HepG2 (cell line): ENCODE results near the gene PCGF3. TPM values are rescaled to one million over a fixed set of nuclear protein-coding genes. Genes with fewer than 3 reads are reported as not detected.
A peak's percentile ranks its signal among the peaks of the same experiment; 100 is the strongest.

ENCODE experiments used
- ATAC-seq: fragments of 200-7000 bp; cut with Tn5 transposase; 3 replicates; pipeline ENCODE4 v1.9.1; 2020; ENCODE audit warnings: mild to moderate bottlenecking, moderate library complexity
- BruUV-seq: library from RNA; stranded (reverse); fragments of 400-500 nt; replicated peaks from 2 replicates; lab custom pipeline; 2021; lab: Mats Ljungman, UMichigan
- CTCF ChIA-PET: fragments of 300-600 bp; formaldehyde crosslinking; extraction: SDS; loops from one replicate; lab custom pipeline; 2021; ENCODE audit warnings: low total read pairs, inconsistent platforms, low intra/inter-chr PET ratio; lab: Yijun Ruan, JAX
- POLR2A ChIA-PET: fragments of 350-600 bp; sonication (Branson Sonifier 250); formaldehyde crosslinking; loops from one replicate; lab custom pipeline; 2020; ENCODE audit warnings: antibody characterized with exemption, inconsistent platforms; lab: Yijun Ruan, JAX
- DNase-seq: peaks from one replicate; pipeline ENCODE4 v3.0.0-alpha.2; 2015; ENCODE audit warnings: low spot score
- FAIRE-seq: peaks from 3 replicates; lab custom pipeline; 2011; peaks lifted over from hg19 to GRCh38; lab: Jason Lieb, UNC
- H2AFZ ChIP-seq: one replicate; pipeline ENCODE4 v1.6.1; 2011; ENCODE audit warnings: low read length, inconsistent platforms
- H3K27ac ChIP-seq: fragments of 300-600 bp; 3 replicates; pipeline ENCODE4 v1.8.0; 2011; ENCODE audit warnings: mixed run types, mild to moderate bottlenecking, mixed read lengths, low read length, inconsistent platforms; ENCODE audit not compliant: insufficient read depth; ENCODE audit errors: extremely low read length
- H3K27me3 ChIP-seq, 2 experiments: fragments of 200-600 bp in 1 of 2; 2 replicates in 1 of 2; 3 replicates in 1 of 2; pipeline versions ENCODE4 v1.6.0 to v1.8.0; 2011; ENCODE audit warnings: low read length in 2 of 2, mild to moderate bottlenecking in 2 of 2, moderate library complexity in 2 of 2, inconsistent platforms in 1 of 2; ENCODE audit not compliant: insufficient read depth in 2 of 2, control insufficient read depth in 1 of 2
- H3K36me3 ChIP-seq, 2 experiments: fragments of 200-600 bp in 1 of 2; replicated peaks in 1 of 2; 2 replicates in 1 of 2; 3 replicates in 1 of 2; pipeline versions ENCODE4 v1.5.1 to v1.8.0; 2011; ENCODE audit warnings: low read length in 2 of 2, inconsistent platforms in 1 of 2; ENCODE audit not compliant: insufficient read depth in 2 of 2, control insufficient read depth in 1 of 2
- H3K4me1 ChIP-seq: 2 replicates; pipeline ENCODE4 v1.5.1; 2012; ENCODE audit warnings: low read length, inconsistent platforms; ENCODE audit not compliant: insufficient read depth
- H3K4me2 ChIP-seq: 2 replicates; pipeline ENCODE4 v1.6.0; 2011; ENCODE audit warnings: low read depth, low read length, inconsistent platforms
- H3K4me3 ChIP-seq, 3 experiments: fragments of 200-600 bp in 1 of 3; sonication (generic), shearing (Covaris generic) in 1 of 3; replicated peaks in 1 of 3; 2 replicates each; pipeline ENCODE4 v1.5.1; 2011 to 2016; ENCODE audit warnings: low read length in 3 of 3, inconsistent platforms in 2 of 3, low read depth in 2 of 3, mild to moderate bottlenecking in 2 of 3, control low read depth in 1 of 3, mixed read lengths in 1 of 3; ENCODE audit not compliant: insufficient read depth in 1 of 3
- H3K79me2 ChIP-seq: one replicate; pipeline ENCODE4 v1.6.1; 2011; ENCODE audit warnings: low read length, inconsistent platforms; ENCODE audit not compliant: insufficient read depth
- H3K9ac ChIP-seq: 2 replicates; pipeline ENCODE4 v1.6.0; 2011; ENCODE audit warnings: mild to moderate bottlenecking, low read depth, low read length, inconsistent platforms; ENCODE audit not compliant: insufficient read depth
- H3K9me3 ChIP-seq: 2 replicates; pipeline ENCODE4 v1.5.1; 2012; ENCODE audit warnings: mild to moderate bottlenecking, low read length
- H4K20me1 ChIP-seq: 2 replicates; pipeline ENCODE4 v1.6.0; 2011; ENCODE audit warnings: inconsistent platforms, mild to moderate bottlenecking, low read length, moderate library complexity; ENCODE audit not compliant: insufficient read depth
- ATF7 ChIP-seq, 2 experiments: fragments of 450-650 bp in 1 of 2; sonication (generic) in 1 of 2; formaldehyde crosslinking in 1 of 2; IDR thresholded peaks; 2 replicates each; pipeline versions ENCODE4 v1.4.0 to v1.6.1; 2016 to 2020; ENCODE audit warnings: antibody characterized with exemption in 1 of 2, mild to moderate bottlenecking in 1 of 2, missing genetic modification reagents in 1 of 2
- NFKB2 ChIP-seq: sonication (generic); formaldehyde crosslinking; IDR thresholded peaks from 2 replicates; pipeline ENCODE4 v1.4.0; 2020; ENCODE audit warnings: missing genetic modification reagents, borderline replicate concordance
- SYNCRIP ChIP-seq: fragments of 200-400 bp; formaldehyde crosslinking; IDR thresholded peaks from 2 replicates; pipeline ENCODE4 v1.6.1; 2018; ENCODE audit warnings: mild to moderate bottlenecking, low read depth, low read length; ENCODE audit not compliant: insufficient read depth
- ZNF281 ChIP-seq: sonication (generic); formaldehyde crosslinking; IDR thresholded peaks from 2 replicates; pipeline ENCODE4 v1.4.0; 2020; ENCODE audit warnings: missing genetic modification reagents, borderline replicate concordance
- ZNF768 ChIP-seq: sonication (generic); formaldehyde crosslinking; IDR thresholded peaks from 2 replicates; pipeline ENCODE4 v1.4.0; 2020; ENCODE audit warnings: missing genetic modification reagents
- WGBS: methylation state at CpG from one replicate; pipeline ENCODE4 v1.1.6; 2017; ENCODE audit warnings: low lambda C conversion rate; 5-methylcytosine and 5-hydroxymethylcytosine counted together
- in situ Hi-C: cut with HindIII; loops from 2 replicates; pipeline ENCODE4 v1.10.0; 2017; ENCODE audit warnings: low pct_unique_long_range_greater_than_20kb; ENCODE audit not compliant: extremely low pct_ligation_motif_present
- intact Hi-C: fragments of 100-400 bp; cut with micrococcal nuclease; formaldehyde crosslinking; loops from one replicate; pipeline ENCODE4 v1.10.0; 2022; ENCODE audit not compliant: unreplicated experiment
- polyA plus RNA-seq, 8 experiments: library from polyadenylated mRNA; depleted of rRNA in 3 of 8; stranded (reverse) in 7 of 8; unstranded in 1 of 8; fragments of >200 nt; fragmentation: Illumina TruSeq in 4 of 8; extraction: Trizol in 4 of 8; gene quantifications; 2 replicates each; pipeline versions ENCODE4 v1.2.1 to v1.2.3, GENCODE V29; 2011 to 2016; ENCODE audit warnings: low read depth in 4 of 8, missing spikeins in 1 of 8, mixed read lengths in 1 of 8; ENCODE audit not compliant: insufficient read depth in 1 of 8
- total RNA-seq, 5 experiments: library from RNA; depleted of rRNA; stranded (reverse); fragments of >200 nt; fragmentation: Illumina TruSeq; extraction: Trizol; gene quantifications; 2 replicates each; pipeline ENCODE4 v1.2.3, GENCODE V29; 2016; ENCODE audit warnings: low read depth in 1 of 5
- TF ChIP-seq, protein P1 (sequence below): sonication (generic); formaldehyde crosslinking; IDR thresholded peaks from 2 replicates; pipeline ENCODE4 v1.5.1; 2020; ENCODE audit warnings: mild to moderate bottlenecking, missing genetic modification reagents, borderline replicate concordance

Gene PCGF3
- total and polyA plus RNA-seq, 2 of the 13 experiments (the other 11 are each of a cell fraction or from before 2014, with no cell fraction given), result 28.6 to 66.2 TPM

- ATAC-seq (no peak; the same call in 2 of the 3 replicates), DNase-seq (no peak), FAIRE-seq (no peak)
- H3K27ac ChIP-seq, result no peak overlapping the region
- BruUV-seq, result no TSS peak
- H3K9ac ChIP-seq, result no peak overlapping the region
- POLR2A ChIA-PET, result no interaction called here
- in situ Hi-C loops (no loop called here), intact Hi-C loops (no loop called here)
- 34% methylated on average over 8 of the region's 12 CpGs for WGBS
- peaks cover 3 to 33% of the 10 kb centered on the region in 2 experiments; a peak in 4 of 5 replicates for H3K27me3 ChIP-seq
- no peaks in the 10 kb centered on the region for H3K36me3 ChIP-seq
- no peak overlapping the region for H3K4me2 ChIP-seq
- peaks cover 24% of the 10 kb centered on the region for H3K4me1 ChIP-seq
- H3K79me2 ChIP-seq, result no peaks in the 10 kb centered on the region
- H4K20me1 ChIP-seq, result no peaks in the 10 kb centered on the region
- H3K9me3 ChIP-seq, result no peaks in the 10 kb centered on the region
- CTCF ChIA-PET, result no interaction called here
- no peak overlapping the region for H2AFZ ChIP-seq
- no peak overlapping the region; a peak in 1 of 6 replicates for H3K4me3 ChIP-seq
- TF ChIP-seq ATF7 (IDR thresholded peaks at IDR 0.05), result 0 out of 2 replicates have a peak, but pooled peaks have one; percentile 42
- TF ChIP-seq ATF7 (CRISPR knock-in tag; IDR thresholded peaks at IDR 0.05), result no peak
- no peak for TF ChIP-seq SYNCRIP
Observed at GRCh38 chr4:665381-665750, 40.3 kb upstream of the PCGF3 start.

DNA sequence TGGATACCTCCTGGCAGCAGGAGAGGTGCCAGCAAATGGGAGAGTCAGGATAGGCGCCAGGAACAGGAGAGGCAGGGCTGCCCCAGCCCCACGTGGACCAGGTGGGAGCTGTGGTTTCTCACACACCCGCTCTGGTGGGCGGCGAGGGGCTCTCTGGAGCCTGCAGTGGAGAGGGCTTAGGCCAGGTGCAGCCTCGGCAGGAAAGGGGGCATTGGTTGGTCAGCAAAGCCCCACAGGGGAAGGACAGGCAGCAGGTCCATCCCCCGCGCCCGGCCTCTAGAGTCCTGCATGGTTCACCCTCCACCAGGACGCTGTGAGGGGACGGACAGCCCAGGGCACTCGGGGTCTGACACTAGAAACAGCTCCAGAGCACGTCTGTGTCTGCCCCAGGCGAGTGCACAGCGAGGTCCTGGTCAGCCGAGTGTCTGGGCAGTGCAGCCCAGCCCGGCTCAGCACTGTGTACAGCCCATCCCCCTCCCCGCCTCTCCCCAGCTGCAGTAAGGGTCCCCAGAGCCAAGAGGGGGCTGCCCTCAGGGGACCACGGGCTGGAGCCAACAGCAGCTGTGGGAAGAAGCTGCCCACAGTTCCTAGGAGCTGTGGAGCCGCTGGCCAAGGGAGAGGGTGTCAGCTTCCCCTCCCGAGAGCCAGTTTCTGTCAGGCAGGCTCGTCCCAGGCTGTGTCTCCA, 39.7 kb upstream of the PCGF3 start:
- Histone ChIP-seq H3K27ac (no peak overlapping the region), H3K9me3 (no peaks in the 10 kb centered on the region), H3K36me3 (no peaks in the 10 kb centered on the region), H3K79me2 (no peaks in the 10 kb centered on the region), H2AFZ (no peak overlapping the region), H3K4me1 (peaks cover 24% of the 10 kb centered on the region), H3K27me3 (peaks cover 3 to 33% of the 10 kb centered on the region in 2 experiments; a peak in 4 of 5 replicates), H3K9ac (peak overlapping the region; percentile 29; the same call in 1 of the 2 replicates), H4K20me1 (no peaks in the 10 kb centered on the region), H3K4me2 (peak overlapping the region; percentile 55; the same call in 1 of the 2 replicates), H3K4me3 (peak overlapping the region in 2 of 3 experiments; percentile 13 to 50; a peak in 3 of 6 replicates)
- BruUV-seq, result no TSS peak
- ChIA-PET CTCF (no interaction called here), POLR2A (interaction anchor here (1.5 kb wide), 1 partner anchor 21 kb away, joined by 3 read pairs; no protein-coding TSS in a partner anchor)
- 0% methylated on average over 2 of the region's 22 CpGs for WGBS
- 0 out of 2 replicates have a peak, but pooled peaks have one; percentile 23 for TF ChIP-seq ZNF281 (CRISPR knock-in tag)
- TF ChIP-seq NFKB2 (CRISPR knock-in tag), result 0 out of 2 replicates have a peak, but pooled peaks have one; percentile 17
- TF ChIP-seq, protein P1, sequence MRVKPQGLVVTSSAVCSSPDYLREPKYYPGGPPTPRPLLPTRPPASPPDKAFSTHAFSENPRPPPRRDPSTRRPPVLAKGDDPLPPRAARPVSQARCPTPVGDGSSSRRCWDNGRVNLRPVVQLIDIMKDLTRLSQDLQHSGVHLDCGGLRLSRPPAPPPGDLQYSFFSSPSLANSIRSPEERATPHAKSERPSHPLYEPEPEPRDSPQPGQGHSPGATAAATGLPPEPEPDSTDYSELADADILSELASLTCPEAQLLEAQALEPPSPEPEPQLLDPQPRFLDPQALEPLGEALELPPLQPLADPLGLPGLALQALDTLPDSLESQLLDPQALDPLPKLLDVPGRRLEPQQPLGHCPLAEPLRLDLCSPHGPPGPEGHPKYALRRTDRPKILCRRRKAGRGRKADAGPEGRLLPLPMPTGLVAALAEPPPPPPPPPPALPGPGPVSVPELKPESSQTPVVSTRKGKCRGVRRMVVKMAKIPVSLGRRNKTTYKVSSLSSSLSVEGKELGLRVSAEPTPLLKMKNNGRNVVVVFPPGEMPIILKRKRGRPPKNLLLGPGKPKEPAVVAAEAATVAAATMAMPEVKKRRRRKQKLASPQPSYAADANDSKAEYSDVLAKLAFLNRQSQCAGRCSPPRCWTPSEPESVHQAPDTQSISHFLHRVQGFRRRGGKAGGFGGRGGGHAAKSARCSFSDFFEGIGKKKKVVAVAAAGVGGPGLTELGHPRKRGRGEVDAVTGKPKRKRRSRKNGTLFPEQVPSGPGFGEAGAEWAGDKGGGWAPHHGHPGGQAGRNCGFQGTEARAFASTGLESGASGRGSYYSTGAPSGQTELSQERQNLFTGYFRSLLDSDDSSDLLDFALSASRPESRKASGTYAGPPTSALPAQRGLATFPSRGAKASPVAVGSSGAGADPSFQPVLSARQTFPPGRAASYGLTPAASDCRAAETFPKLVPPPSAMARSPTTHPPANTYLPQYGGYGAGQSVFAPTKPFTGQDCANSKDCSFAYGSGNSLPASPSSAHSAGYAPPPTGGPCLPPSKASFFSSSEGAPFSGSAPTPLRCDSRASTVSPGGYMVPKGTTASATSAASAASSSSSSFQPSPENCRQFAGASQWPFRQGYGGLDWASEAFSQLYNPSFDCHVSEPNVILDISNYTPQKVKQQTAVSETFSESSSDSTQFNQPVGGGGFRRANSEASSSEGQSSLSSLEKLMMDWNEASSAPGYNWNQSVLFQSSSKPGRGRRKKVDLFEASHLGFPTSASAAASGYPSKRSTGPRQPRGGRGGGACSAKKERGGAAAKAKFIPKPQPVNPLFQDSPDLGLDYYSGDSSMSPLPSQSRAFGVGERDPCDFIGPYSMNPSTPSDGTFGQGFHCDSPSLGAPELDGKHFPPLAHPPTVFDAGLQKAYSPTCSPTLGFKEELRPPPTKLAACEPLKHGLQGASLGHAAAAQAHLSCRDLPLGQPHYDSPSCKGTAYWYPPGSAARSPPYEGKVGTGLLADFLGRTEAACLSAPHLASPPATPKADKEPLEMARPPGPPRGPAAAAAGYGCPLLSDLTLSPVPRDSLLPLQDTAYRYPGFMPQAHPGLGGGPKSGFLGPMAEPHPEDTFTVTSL (CRISPR knock-in tag), result no peak
- peak; percentile 58; the same call in 1 of the 2 replicates for TF ChIP-seq ZNF768 (CRISPR knock-in tag)
- no peak for FAIRE-seq
- DNase-seq, result no peak
- in situ Hi-C loops (no loop called here), intact Hi-C loops (no loop called here)
- peak; percentile 59 for ATAC-seq
